ENCODE results near the gene FADD.

Gene FADD, protein sequence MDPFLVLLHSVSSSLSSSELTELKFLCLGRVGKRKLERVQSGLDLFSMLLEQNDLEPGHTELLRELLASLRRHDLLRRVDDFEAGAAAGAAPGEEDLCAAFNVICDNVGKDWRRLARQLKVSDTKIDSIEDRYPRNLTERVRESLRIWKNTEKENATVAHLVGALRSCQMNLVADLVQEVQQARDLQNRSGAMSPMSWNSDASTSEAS

DNA sequence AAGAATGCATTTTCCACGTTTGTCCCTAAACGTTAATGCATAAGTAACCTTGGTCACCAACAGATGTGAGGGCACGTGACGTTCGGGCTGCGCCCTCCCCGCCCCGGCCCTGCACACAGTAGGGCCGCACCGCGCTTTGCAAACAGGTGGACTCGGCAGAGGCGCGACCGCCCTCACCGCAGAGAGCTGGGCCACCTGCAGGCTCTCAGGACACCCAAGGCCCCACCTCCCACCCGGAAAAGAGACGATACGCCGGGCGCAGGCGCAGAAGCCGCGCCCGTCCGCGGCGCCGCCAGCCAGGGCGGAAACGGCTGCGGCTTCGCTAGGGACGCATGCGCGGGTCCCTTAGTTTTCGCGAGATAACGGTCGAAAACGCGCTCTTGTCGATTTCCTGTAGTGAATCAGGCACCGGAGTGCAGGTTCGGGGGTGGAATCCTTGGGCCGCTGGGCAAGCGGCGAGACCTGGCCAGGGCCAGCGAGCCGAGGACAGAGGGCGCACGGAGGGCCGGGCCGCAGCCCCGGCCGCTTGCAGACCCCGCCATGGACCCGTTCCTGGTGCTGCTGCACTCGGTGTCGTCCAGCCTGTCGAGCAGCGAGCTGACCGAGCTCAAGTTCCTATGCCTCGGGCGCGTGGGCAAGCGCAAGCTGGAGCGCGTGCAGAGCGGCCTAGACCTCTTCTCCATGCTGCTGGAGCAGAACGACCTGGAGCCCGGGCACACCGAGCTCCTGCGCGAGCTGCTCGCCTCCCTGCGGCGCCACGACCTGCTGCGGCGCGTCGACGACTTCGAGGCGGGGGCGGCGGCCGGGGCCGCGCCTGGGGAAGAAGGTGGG, at the start of gene FADD:
Gene FADD (plus strand): TSS at position 377 of the 831 bp plus-strand sequence. CDS start 164 bp downstream, at position 541.
- peak; percentile 92 for DNase-seq

DNA sequence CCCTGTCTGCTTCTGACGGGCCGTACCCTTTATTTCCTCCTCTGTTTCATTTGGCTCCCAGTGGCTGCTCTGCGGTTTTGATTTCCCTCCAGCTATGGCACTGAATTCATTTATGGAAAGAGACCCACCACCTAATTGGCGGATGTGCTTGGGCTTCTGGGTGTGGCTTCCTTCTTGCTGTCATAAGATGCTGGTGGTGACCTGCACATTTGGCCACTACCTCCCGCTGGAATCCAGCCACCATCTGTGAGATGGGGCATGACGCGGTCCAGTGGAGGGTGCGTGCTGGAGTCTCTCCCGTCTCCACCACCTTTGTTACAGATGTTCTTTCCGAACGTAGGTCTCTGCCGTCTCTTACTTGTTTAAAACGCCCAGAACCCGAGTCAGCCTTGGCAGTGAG, 47.7 kb upstream of the FADD start:
- no peak for DNase-seq

DNA sequence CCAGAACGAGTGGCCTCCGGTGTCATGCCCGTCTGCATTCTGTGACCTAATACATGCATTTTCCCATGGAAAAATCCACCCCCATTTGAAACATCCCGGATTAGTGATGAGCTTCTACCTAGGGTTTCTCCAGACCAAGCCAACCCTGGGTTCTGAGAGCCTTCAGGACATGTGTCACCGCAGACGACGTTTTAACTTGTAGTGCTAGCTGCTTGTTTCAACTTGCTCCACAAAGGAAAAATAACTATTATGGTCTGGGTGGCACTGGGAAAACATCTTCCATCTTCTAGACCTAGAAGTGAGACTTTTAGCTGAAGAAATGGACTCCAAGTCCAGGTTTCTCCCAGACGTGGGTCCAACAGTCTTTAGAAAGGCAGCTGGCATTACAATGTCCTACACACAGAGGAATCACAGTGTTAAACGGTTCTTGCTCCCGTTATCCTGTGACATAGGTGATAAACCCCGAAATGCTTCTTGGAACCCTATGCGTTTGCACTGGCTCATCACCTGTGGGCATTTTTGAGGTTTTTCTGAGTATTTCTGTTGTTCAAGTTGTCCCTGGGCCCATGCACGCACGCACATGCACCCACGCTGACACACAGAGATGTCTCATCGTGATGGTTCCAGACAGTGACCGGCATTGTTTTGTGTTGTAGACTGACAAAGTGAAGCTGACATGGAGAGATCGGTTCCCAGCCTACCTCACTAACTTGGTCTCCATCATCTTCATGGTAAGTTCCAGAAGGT, 46.6 kb upstream of the FADD start:
- DNase-seq = no peak

DNA sequence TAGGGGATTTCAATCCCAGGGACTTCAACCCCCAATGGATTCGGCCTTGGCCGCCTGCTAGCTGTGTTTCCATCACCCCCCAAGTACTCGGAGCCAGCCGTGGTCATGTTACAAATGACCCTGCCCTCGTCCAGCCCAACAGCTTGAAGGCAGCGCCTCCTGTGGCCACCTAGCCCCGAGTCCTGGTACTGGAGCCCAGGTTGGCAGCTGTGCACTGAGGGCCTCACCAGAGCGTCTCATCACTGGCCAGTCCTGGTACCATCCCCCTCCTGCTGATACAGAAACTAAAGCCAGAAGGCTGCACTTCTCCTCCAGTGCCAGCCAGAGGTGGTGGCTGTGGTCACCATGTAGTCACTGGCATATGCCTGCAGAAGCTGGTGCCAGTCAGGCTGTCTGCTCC, 44.9 kb upstream of the FADD start:
- no peak for DNase-seq

DNA sequence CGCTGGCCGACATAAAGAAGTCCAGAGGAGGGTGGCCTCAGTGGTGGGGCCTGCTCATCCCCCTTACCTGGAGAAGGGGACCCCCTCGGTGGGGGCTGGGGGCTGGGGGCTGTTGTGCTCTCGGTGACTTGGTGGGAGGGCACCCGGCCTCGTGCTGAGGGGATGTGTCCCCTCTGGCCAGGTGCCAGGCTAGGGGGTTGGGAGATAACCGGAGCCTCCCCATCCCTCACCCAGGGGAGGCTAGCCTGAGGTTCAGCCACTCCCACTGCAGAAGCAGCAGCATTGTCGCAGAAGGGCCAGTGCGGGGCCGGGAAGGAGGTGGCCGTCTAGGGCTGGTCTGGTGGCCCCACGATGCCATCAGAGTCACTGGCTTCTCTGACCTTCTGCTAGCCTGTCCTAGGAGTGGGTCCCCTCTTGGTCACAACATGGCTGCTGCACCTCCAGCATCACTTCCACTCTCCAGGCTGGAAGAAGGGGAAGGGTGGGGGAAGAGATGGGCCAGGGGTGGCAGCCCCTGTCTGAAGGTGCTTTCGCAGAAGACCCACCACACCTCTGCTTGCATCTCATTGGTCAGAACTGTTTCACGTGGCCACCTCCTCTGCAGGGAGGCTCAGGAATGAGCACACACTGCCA, 44.2 kb upstream of the FADD start:
- DNase-seq = no peak

DNA sequence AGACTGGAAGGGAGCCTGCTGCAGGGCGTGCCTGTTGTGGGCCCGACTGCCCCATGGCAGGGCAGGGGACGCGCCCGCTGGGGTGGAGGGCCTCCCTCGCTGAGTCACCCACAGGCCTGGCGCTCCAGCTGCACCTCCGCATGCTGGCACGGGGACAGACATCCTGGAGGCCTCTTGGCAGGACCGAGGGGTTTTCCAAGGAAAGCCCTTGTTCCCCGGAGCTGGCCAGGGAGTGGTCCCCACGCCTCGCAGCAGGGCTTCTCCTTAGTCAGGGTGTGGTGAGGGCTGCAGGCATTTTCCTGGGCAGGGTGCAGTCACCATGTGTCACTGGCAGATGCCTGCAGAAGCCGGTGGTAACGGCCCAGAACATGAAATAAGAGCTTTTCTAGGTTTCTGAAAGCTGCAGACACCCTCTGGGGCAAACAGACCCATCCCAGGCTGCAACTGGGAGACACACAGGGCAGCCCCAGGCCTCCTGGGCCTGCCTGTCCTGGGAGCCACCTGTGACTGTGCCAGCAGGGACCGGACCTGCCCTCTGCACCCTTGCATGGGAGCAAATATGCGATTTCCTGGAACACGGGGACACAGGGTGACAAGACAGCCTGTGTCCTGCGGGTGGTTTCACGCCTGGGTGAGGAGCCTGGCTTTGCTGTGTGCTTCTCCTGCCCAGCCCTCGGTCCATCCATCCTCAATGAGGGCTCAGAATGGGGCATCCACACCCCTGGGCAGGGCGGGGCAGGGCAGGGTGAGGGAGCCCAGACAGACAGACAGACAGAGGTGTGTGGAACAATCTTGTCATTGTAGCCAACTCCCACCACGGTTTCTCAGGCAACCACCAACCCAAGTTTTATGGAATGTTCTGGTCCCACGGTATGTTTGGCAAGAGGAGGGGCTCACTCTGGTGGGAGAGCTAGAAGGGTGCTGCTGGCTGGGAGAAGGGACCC, 43.2 kb upstream of the FADD start:
- no peak for DNase-seq

DNA sequence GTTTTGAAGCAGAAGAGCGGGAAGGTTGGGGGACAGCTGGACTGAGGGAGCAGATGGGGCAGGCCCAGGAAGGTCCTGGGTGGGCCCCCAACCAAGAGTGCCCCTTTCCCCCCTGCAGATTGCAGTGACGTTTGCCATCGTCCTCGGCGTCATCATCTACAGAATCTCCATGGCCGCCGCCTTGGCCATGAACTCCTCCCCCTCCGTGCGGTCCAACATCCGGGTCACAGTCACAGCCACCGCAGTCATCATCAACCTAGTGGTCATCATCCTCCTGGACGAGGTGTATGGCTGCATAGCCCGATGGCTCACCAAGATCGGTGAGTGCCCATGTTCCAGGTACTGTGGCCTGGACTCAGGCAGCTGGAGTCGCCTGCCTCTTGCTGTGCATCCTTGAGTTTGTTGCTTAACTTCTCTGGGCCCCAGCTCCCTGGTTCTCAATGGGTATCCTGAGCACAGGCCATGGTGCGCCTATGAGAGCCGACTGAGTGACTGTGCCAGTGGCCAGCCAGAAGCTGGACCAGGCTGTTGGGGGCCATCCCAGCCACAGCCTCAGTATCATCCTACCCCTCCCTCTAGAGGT, 42.0 kb upstream of the FADD start:
- no peak for DNase-seq

DNA sequence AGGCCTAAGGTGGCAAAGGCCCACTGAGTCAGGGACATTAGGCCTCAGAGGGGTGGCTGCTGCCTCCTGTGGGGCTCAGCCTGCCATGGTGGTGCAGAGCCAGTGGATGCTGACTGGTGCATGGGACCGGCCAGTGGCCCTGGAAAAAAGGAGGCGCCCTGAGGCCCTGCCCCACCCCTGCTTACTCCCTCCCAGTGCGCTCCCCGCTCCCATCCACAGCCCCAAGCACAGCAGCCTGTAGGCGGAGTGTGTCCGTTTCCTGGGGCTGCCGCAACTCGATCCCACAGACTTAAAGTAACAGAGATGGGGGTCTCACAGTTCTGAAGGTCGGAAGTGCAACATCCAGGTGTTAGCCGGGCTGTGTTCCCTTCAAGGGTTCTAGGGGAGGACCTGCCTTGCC, 38.4 kb upstream of the FADD start:
- no peak for DNase-seq

DNA sequence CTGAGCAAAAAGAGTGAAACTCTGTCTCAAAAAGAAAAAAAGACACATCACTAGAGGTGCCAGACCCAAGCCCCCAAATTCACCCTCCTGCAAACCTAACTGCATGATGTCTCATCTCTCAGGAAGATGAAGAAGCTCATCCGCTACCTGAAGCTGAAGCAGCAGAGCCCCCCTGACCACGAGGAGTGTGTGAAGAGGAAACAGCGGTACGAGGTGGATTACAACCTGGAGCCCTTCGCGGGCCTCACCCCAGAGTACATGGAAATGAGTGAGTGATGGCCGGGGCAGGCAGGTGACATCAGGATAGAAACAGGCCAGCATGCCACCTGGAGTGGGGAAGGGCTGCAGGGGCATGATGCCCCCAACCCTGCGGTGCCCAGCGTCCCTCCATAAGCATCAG, 36.0 kb upstream of the FADD start:
- DNase-seq = no peak

DNA sequence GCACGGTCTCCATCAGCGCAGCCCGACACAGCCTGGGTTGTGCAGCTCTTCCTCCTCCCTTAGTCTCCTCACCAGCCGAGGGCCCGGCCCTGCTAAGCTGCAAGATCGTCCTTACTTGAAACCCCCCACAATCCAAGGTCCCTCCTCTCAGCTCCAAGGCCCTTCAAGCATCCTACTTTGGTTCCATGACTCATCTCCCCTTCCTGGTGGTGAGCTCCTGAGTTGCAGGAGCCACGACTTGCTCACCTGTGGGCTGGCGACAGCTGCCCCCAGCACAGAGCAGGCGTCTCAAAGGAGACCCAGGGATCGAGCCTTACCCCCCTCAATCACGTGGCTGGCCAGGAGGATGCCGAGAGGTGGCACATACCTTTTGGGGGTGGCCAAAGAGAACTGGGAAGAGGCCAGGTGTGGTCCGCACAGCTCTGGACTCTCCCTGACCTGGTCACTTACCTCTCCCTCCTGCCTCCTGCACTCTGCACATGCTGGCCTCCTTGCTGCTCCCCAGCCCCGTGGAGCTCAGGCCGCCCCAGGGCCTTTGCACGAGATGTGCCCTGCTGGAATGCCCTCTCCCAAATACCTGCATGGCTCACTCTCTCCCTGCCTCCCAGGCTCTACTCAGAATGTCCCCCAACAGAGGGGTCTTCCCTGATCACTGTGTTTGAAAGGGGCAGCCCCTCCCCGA, 35.2 kb upstream of the FADD start:
- no peak for DNase-seq

DNA sequence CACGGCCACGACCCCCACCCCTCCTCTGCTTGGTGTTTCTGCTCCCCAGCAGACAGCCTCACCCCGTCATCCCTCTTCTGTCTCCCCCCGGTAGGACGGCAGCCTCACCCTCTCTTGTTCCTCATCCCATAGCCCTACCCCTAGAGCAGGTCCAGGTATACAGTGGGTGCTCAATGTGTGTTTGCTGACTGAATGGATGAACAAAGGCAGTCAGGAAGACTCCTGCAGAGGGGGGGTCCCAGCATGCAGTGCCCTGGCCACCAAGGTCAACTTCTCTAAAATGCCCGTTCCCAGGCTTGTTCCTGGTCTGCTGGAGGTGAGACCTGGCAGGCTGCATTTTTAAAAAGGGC, 34.7 kb upstream of the FADD start:
- DNase-seq = no peak

DNA sequence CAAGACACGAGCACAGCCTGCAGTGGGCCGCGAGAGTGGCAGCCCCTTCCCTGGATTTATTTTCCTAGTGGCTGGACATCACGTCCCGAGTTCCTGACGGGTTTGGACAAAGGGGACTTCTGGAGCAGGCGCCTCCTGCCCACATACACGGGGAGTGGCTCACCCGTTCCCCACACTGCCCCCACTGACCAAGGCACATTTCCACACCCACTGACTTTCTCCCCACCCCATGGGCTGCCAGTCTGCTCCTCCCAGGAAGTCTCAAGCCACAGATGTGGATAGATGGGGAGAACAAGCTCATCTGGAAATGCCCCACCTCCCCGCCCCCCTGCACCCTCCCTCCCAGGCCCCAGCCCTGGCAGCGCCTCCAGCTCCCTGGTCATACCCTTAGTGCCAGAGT, 34.0 kb upstream of the FADD start:
- DNase-seq = no peak

DNA sequence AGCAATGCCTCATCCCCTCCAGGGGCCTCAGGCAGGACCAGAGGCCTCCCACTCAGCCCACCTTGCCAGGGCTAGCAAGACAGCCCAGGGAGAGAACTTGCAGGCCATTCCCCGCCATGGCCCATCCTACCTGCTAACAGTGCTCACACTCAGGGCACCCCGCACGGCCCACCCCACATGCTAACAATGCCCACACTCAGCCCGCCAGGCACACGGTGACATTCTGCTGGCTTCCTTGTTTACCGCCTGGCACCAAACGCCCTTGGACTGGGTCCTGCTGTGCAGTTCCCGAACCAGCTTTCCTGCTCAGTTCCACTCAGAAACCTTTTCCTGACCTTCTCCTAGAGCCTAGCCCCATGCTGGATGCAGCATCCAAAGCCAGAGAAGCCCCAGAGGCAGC, 33.5 kb upstream of the FADD start:
- no peak for DNase-seq

DNA sequence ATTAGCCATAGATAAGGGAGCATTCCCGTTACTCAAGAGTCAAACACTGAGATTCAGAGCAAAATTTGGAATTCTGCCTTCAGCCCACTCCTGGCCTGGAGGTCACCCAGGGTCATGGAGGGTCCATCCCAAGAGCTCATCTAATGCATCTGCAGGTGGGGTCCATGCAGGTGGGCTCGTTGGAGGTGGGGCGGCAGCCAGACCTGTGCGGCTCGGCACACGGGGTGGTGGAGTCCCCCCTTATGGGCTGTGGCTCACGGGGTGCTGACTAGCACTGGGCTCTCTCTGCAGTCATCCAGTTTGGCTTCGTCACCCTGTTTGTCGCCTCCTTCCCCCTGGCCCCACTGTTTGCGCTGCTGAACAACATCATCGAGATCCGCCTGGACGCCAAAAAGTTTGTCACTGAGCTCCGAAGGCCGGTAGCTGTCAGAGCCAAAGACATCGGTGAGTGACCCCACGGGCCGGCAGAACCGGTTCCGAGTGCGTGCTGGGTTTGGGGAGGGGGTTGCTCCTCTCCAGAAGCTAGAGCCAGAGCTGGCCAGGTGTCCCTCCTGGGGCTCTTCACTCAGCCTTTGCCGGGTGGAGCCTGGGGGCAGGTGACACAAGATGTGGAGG, 32.4 kb upstream of the FADD start:
- no peak for DNase-seq

DNA sequence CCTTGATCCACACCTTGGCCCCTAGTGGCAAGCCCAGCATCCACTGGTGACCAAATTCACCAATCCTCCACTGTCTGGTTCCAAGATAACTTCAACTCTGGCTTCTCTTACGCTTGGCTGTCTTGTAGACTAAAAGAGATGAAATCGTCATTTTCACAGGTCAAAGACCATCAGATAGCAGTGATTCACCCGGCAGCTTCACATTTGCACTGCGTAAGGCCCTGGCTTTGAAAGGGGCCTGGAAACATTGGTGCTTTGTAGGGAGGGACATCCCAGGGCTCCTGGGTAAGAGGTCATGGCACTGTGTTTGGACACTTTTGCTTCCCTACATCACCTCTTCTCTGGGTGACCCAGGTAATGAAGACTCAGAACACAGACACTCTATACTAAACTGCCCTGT, 30.1 kb upstream of the FADD start:
- DNase-seq = no peak

DNA sequence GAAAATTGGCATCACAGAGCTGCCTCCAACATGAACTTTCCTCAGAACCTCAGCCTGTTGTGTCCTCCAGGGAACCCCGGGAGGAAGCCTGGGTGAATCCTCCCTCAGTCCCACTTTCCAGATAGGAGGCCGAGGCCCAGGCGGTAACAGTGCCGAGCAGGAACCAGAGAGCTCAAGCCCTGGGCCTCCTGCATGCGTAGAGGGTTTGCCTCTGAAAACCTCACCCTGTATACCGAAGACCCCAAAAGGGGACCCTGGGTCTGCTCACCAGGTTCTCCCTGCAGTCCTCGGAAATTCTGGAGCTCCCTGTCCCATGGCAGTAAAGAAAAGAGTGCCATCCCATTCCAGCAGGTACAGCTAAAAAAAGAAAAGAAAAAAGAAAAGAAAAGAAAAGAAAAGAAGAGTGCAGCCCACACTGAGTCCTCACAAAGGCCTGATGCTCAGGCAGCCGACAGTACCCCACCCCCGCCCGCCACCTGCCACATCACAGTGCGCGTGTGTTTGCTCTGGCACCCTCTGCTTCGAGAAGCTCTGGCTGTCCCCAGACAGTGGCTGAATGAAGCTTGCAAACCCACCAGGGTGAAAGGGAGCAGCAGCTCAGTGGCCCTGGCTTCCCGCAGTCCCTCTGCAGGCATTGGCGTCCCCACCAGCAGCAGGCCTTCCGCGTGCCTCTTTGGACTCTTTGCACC, 28.4 kb upstream of the FADD start:
- no peak for DNase-seq

DNA sequence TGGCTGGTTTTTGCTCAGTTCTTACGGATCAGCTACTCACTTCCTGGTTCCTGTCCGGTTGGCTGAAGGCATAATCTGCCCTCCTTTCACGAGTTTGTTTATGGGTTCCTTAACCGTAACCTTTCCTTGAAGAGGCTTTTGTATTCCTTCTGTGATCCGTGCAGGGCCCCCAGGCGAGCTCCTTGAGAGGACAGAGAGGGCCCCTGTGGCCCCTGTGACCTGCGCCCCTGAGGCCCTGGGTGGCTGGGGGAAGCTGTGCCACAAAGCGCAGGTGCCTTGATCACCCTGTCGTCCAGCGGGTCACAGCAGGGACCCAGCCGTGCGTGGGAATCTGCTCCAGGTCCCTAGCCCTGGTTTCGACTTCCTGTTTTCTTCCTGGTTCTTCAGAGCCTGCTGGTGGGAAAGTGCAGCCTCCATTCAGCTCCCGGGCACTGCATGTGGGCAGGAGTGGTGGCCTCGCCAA, 27.8 kb upstream of the FADD start:
- DNase-seq = no peak

DNA sequence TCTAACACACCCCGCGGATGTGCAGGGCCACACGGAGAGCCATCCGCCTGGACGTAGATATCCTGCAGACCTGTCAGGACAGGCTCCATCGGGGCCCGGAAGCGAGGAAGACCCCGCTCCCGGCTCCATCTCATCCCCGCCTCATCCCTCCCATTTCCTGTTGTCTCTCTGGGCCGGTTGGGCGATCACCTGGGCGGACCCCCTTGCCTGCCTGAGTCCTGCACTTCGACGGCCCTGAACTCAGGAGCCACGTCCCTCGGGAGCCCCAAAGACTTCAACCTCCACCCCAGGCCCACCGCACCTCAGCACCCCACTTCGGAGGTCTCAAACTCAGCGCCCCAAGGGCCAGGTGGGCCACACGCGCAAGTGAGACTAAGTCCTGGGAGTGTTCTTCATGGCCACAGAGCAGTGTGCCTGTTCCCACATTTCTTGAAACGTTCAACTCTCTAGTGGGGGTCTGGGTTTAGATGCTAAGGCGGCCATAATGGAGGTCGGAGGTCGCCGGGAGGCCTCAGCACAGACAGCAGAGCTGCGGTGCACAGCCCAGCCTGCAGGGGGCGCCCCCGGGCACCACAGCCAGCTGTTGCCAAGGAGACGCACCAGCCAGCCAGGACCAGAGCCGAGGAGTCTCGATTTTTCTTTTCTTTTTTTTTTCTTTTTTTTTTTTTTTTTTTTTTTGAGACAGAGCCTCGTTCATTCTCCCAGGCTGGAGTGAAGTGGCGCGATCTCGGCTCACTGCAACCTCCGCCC, 26.0 kb upstream of the FADD start:
- DNase-seq = peak; percentile 25

DNA sequence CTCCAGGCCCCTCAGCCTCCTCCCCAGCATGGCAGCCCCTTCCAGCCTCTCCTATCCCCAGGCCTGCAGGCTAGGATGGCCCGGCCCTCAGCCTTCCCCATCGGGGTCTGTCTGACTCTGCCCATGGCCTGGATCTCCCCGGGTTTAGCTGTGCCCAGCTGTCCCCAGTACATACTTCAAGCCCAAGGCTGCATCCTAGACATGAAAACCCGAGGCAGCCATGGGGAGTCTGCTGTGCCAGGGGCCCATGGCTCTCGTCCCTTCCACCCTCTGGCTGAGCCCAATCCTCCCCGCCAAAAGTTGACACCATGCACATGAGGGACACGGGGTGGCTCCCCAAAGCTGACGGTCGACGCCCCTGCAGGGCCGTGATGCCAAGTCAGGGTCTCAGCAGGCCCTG, 22.2 kb upstream of the FADD start:
- no peak for DNase-seq
